ENCODE results near the gene TGFBR3.

TGFBR3 gene

GRCh38 chr1:91916811-91917460 is 31.0 kb upstream of the TGFBR3 start:
- no peak for DNase-seq (ENCODE audit: low read depth in 2 of 2)
- no peak overlapping the region for H3K4me3 ChIP-seq (replicated peaks in 1 of 2; ENCODE audit: low read depth in 2 of 2, low read length in 2 of 2)
- TF ChIP-seq, protein P1, sequence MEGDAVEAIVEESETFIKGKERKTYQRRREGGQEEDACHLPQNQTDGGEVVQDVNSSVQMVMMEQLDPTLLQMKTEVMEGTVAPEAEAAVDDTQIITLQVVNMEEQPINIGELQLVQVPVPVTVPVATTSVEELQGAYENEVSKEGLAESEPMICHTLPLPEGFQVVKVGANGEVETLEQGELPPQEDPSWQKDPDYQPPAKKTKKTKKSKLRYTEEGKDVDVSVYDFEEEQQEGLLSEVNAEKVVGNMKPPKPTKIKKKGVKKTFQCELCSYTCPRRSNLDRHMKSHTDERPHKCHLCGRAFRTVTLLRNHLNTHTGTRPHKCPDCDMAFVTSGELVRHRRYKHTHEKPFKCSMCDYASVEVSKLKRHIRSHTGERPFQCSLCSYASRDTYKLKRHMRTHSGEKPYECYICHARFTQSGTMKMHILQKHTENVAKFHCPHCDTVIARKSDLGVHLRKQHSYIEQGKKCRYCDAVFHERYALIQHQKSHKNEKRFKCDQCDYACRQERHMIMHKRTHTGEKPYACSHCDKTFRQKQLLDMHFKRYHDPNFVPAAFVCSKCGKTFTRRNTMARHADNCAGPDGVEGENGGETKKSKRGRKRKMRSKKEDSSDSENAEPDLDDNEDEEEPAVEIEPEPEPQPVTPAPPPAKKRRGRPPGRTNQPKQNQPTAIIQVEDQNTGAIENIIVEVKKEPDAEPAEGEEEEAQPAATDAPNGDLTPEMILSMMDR (IDR thresholded peaks at IDR 0.05; ENCODE audit: low read depth, low read length), result no peak

- TF ChIP-seq, protein P1 (IDR thresholded peaks at IDR 0.05; ENCODE audit: low read depth, low read length), result no peak
- no peak for DNase-seq (ENCODE audit: low read depth in 2 of 2)
- H3K4me3 ChIP-seq (replicated peaks in 1 of 2; ENCODE audit: low read depth in 2 of 2, low read length in 2 of 2), result no peak overlapping the region
Observed at GRCh38 chr1:91916046-91916445, 30.1 kb upstream of the TGFBR3 start.

GRCh38 chr1:91913018-91913417 is 27.1 kb upstream of the TGFBR3 start:
- TF ChIP-seq, protein P1 (IDR thresholded peaks at IDR 0.05; ENCODE audit: low read depth, low read length), result no peak
- DNase-seq (ENCODE audit: low read depth in 2 of 2), result peak; percentile 40 to 51
- no peak overlapping the region for H3K4me3 ChIP-seq (replicated peaks in 1 of 2; ENCODE audit: low read depth in 2 of 2, low read length in 2 of 2)

GRCh38 chr1:91912266-91912665 is 26.3 kb upstream of the TGFBR3 start:
- no peak for DNase-seq (ENCODE audit: low read depth in 2 of 2)
- TF ChIP-seq, protein P1 (IDR thresholded peaks at IDR 0.05; ENCODE audit: low read depth, low read length), result no peak
- H3K4me3 ChIP-seq (replicated peaks in 1 of 2; ENCODE audit: low read depth in 2 of 2, low read length in 2 of 2), result no peak overlapping the region

DNA sequence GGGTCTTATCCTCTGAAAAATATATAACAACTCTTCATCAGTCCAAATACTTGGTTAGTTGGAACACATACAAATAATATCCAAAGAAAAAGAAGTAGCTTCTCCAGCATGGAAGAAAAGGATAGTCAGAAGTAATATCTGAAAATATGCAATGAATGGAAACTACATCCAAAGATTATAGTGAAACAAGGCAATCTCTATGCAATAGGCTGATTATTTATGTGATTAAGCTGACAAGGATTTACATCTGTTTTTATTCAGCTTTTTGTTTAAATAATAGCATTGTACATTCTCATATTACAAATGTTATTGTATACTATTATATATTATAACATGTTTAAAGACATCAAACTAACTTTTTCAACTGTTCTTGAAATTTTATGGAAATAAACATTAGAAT is 15.3 kb upstream of the TGFBR3 start:
- no peak overlapping the region for H3K4me3 ChIP-seq (replicated peaks in 1 of 2; ENCODE audit: low read depth in 2 of 2, low read length in 2 of 2)
- no peak for DNase-seq (ENCODE audit: low read depth in 2 of 2)
- TF ChIP-seq, protein P1 (IDR thresholded peaks at IDR 0.05; ENCODE audit: low read depth, low read length), result no peak

- no peak overlapping the region for H3K4me3 ChIP-seq (replicated peaks in 1 of 2; ENCODE audit: low read depth in 2 of 2, low read length in 2 of 2)
- TF ChIP-seq, protein P1 (IDR thresholded peaks at IDR 0.05; ENCODE audit: low read depth, low read length), result no peak
- DNase-seq (ENCODE audit: low read depth in 2 of 2), result peak; percentile 86 to 96
Observed at GRCh38 chr1:91900562-91900961, 14.6 kb upstream of the TGFBR3 start.

DNA sequence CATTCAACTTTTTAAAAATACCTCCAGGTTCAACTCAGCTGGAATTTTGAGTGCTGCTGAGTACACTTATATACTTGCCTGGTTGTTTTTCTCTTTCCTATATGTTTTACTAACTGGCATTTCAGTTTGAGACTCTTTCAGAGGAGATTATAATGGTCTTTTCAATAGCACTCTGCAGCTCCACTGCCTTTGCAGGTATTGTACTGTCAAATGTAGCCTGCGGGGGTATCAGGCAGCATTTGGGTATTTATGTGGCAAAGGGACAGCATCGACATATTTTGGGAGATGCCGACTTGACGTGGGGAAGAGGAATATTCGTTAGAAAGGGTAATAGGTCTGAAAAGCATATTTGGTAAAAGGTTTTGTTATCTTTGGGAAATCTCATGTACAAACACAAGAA is 11.1 kb upstream of the TGFBR3 start:
- TF ChIP-seq, protein P1 (IDR thresholded peaks at IDR 0.05; ENCODE audit: low read depth, low read length), result no peak
- H3K4me3 ChIP-seq (replicated peaks in 1 of 2; ENCODE audit: low read depth in 2 of 2, low read length in 2 of 2), result no peak overlapping the region
- DNase-seq (ENCODE audit: low read depth in 2 of 2), result no peak

Data from cardiac fibroblast (primary cell).